Testis (tissue), 3 donors: ENCODE data around the gene RNF217. TPM values are rescaled to one million over a fixed set of nuclear protein-coding genes. Genes with fewer than 3 reads are reported as not detected.

Source experiments
- DNase-seq: peaks from one replicate; pipeline ENCODE4 v3.0.0-alpha.2; 2019
- H3K27ac ChIP-seq, 2 donors: fragments of 200-600 bp; sonication (generic); one replicate each; pipeline ENCODE4 v1.5.1; 2019
- H3K27me3 ChIP-seq: fragments of 200-600 bp; sonication (generic); one replicate; pipeline ENCODE4 v1.5.1; 2019
- H3K36me3 ChIP-seq: fragments of 200-600 bp; sonication (generic); one replicate; pipeline ENCODE4 v1.5.1; 2017; ENCODE audit warnings: low read depth; ENCODE audit errors: missing control alignments
- H3K4me1 ChIP-seq: fragments of 200-600 bp; sonication (generic); one replicate; pipeline ENCODE4 v1.5.1; 2019
- H3K4me3 ChIP-seq, 2 donors: fragments of 200-600 bp; sonication (generic); one replicate each; pipeline ENCODE4 v1.5.1; 2017 to 2019
- H3K9me3 ChIP-seq: fragments of 200-600 bp; sonication (generic); one replicate; pipeline ENCODE4 v1.5.1; 2017
- CTCF ChIP-seq, 3 experiments: fragments of 450-650 bp in 2 of 3; fragments of 200-600 bp in 1 of 3; sonication (generic) in 1 of 3; IDR thresholded peaks; one replicate each; pipeline ENCODE4 v1.5.1; 2016 to 2019; ENCODE audit warnings: antibody characterized with exemption in 3 of 3, mild to moderate bottlenecking in 2 of 3, moderate library complexity in 1 of 3
- POLR2A ChIP-seq: fragments of 450-650 bp; IDR thresholded peaks from one replicate; pipeline ENCODE4 v1.6.1; 2017; ENCODE audit warnings: antibody characterized with exemption, mild to moderate bottlenecking, moderate library complexity
- WGBS, 2 donors: methylation state at CpG; one replicate each; pipeline ENCODE4 v1.1.5; 2018; 5-methylcytosine and 5-hydroxymethylcytosine counted together
- intact Hi-C: fragments of 100-400 bp; cut with DNase I; formaldehyde crosslinking; loops from one replicate; pipeline ENCODE4 v1.15.1; 2023; ENCODE audit warnings: low total_unique reads
- polyA plus RNA-seq: library from polyadenylated mRNA; stranded (reverse); fragments of 350-450 nt; fragmentation: Illumina TruSeq; extraction: RNeasy Lipid Tissue Mini Kit (QIAGEN cat#74804); gene quantifications from one replicate; pipeline ENCODE4 v1.2.3, GENCODE V29; 2014; ENCODE audit warnings: low read depth, low replicate concordance; ENCODE audit not compliant: insufficient read depth
- total RNA-seq, 2 donors: library from RNA; depleted of rRNA; stranded (reverse); fragments of >200 nt; gene quantifications; one replicate each; pipeline ENCODE4 v1.2.3, GENCODE V29; 2016

RNF217 gene
- total and polyA plus RNA-seq, 3 donors from 2014 or later, result 25.1 to 48.0 (median 33.3) TPM

DNA sequence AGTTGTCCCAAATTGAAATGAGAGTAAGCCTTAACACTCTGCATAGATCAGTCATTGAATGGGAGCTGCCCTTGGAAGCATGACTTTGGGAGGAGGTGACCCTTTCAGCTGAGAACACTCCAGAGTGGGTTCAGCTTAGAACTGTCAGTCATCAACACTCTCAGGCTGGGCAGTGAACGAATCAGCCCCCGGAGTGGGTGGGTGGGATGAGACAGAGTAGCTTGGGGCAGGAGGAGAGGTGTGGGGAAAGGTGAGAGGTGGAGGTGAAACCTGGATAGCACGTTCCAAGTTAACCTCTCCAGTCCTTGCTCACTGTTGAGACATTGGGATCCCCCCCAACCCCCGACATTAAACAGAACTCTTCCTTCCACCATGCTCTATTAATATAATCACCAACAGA lies 136.0 kb downstream of the RNF217 start:
- intact Hi-C loops, result no loop called here
- TF ChIP-seq POLR2A (no peak), CTCF (IDR thresholded peaks at IDR 0.05) (no peak)
- WGBS, 2 donors, result 66 to 76% methylated on average over 4 of the region's 4 CpGs

DNA sequence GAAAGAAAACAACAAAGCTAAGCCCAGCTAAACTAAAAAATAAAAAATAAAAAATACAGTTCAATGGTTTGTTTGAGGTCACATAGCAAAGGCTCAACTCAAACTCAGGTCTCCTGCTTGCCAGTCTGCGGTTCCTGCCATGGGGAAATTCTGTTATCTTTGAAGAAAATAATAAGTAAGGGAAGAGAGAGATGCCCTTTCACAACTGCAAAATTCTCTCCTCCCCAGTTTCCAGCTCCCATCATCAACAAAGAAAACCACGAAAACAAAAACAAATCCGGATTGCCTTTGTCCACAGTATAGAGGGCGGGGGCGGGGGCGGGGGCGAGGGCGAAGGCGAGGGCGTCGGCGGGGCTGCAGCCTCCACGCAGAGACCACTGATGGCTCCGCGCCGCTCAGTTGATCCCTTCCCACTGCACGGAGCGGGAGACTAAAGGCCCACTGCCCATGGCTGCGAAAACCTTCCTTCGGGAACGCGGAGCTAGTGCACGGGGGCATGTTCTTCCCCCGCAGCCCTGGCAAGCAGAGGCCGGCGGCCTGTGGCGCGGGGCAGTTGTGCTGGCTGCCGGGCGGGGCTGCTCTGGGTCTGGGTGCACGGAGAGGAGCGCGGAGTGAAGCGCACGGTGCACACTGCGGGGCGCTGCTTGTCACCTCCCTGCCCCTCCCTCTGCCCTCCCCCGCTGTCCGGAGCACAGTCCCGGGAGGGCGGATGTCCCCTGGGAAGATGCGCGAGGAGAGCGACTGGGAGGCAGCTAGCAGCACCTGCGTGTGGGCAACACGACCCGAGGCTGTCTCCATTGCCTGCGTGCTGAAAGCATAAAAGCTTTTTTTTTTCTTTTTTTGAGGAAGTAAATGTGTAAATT lies 137.2 kb downstream of the RNF217 start:
- TF ChIP-seq CTCF (IDR thresholded peaks at IDR 0.05) (no peak), POLR2A (no peak)
- DNase-seq, result peak; percentile 73
- Histone ChIP-seq H3K9me3 (no peaks in the 10 kb centered on the region), H3K36me3 (no peaks in the 10 kb centered on the region), H3K4me3 (peak overlapping the region; percentile 51 to 59), H3K27ac (no peak overlapping the region), H3K27me3 (no peaks in the 10 kb centered on the region), H3K4me1 (no peaks in the 10 kb centered on the region)
- 1 to 2% methylated on average over 24 to 40 of the region's 48 CpGs for WGBS, 2 donors
- intact Hi-C loops, result no loop called here

More for the DNA sequence above, 136.0 kb downstream of the RNF217 start:
- Histone ChIP-seq H3K4me3 (no peak overlapping the region), H3K4me1 (no peaks in the 10 kb centered on the region), H3K36me3 (no peaks in the 10 kb centered on the region), H3K9me3 (no peaks in the 10 kb centered on the region), H3K27me3 (no peaks in the 10 kb centered on the region), H3K27ac (no peak overlapping the region)
- no peak for DNase-seq

DNA sequence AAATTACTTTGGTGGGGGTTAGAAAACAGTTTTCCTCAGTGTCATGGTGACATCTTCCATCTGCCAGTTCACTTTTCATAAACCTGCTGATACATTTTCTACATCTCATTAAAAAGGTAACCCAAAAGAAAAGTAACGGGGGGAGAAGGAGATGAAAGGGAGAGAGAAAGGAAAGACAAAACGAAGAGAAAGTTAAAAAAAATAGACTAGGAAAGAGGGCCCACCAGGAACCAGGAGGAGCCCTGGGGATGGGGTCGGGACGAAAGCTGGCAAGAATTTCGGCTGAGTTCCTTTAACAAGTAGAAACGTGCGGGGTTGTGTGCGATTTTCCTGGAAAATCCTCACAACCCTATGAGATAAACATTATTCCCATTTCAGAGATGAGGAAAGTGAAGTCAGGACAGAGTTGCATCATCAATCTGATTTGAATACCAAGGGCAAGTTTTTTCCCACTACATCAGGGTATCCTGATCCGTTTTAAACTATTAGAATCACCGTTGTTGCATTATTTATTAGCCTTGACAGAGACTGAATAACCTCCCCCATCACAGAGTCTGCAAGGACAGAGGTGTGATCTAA lies 137.9 kb downstream of the RNF217 start:
- no peaks in the 10 kb centered on the region for H3K4me1 ChIP-seq
- intact Hi-C loops, result no loop called here
- TF ChIP-seq POLR2A, result no peak
- TF ChIP-seq CTCF (IDR thresholded peaks at IDR 0.05), result no peak

DNA sequence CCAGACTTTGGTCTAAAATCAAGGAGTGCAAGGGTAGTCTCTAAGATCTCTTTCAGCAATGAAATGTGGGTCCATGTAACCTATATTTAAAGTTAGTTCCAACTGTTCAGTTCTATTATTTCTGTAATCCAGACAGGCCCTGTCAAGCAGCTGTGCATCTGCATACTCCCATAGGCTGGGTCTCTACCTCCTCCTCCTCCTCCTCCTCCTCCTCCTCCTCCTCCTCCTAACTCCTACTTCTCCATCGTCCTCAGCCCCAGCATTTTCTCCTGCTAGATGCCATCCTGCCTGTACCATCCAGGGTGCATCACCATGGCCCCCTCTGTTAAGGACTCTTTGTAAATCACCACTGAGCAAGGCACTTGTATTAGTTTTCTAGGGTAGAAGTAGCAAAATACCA lies 138.9 kb downstream of the RNF217 start:
- WGBS, 2 donors, result 33 to 35% methylated on average over 1 of the region's 1 CpG
- H3K4me1 ChIP-seq, result no peaks in the 10 kb centered on the region
- intact Hi-C loops, result no loop called here
- H3K36me3 ChIP-seq, result no peaks in the 10 kb centered on the region
- no peak for TF ChIP-seq CTCF (IDR thresholded peaks at IDR 0.05)
- TF ChIP-seq POLR2A, result no peak
- no peaks in the 10 kb centered on the region for H3K27me3 ChIP-seq
- no peaks in the 10 kb centered on the region for H3K9me3 ChIP-seq
- no peak overlapping the region for H3K27ac ChIP-seq
- DNase-seq, result no peak
- no peak overlapping the region for H3K4me3 ChIP-seq

More for the DNA sequence above, 137.9 kb downstream of the RNF217 start:
- Histone ChIP-seq H3K27ac (no peak overlapping the region), H3K36me3 (no peaks in the 10 kb centered on the region), H3K4me3 (peak overlapping the region; percentile 51 to 59), H3K27me3 (no peaks in the 10 kb centered on the region), H3K9me3 (no peaks in the 10 kb centered on the region)
- WGBS, 2 donors, result 67 to 75% methylated on average over 10 of the region's 10 CpGs
- DNase-seq, result no peak
